Body of pancreas (tissue), 4 donors: Measurements from ENCODE around the gene REPIN1.

Source experiments
- POLR2A ChIP-seq, 3 donors: fragments of 450-650 bp; IDR thresholded peaks; one replicate each; pipeline ENCODE4 v1.6.1; 2016; ENCODE audit warnings: antibody characterized with exemption in 3 of 3, mild to moderate bottlenecking in 2 of 3
- TF ChIP-seq, protein P1 (sequence below), 7 experiments: fragments of 450-650 bp in 4 of 7; fragments of 200-600 bp in 3 of 7; sonication (generic) in 3 of 7; IDR thresholded peaks; one replicate each; pipeline ENCODE4 v1.5.1; 2016 to 2019; ENCODE audit warnings: antibody characterized with exemption in 7 of 7

DNA sequence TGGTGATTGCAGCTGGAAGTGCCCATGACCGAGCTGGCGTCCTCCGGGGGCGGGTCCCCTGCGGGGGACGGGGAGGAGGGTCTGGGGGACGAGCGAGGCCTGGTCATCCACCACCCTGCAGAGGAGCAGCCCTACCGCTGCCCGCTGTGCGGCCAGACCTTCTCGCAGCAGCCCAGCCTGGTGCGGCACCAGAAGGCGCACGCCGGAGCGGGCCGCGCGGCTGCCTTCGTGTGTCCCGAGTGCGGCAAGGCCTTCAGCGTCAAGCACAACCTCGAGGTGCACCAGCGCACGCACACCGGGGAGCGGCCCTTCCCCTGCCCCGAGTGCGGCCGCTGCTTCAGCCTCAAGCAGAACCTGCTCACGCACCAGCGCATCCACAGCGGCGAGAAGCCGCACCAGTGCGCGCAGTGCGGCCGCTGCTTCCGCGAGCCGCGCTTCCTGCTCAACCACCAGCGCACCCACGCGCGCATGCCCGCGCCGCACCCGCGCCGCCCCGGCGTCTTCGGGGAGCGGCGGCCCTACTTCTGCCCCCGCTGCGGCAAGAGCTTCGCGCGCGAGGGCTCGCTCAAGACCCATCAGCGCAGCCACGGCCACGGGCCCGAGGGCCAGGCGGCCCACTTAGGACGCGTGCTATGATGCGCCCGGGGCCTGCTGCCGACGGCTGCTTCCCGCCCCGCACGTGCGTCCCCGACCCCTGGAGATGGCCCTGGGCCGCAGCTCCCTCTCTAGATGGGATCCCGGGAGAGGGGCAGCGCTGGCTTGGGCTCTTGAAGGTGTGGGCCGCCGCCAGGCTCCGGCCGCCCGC, 39.2 kb downstream of the REPIN1 start:
- TF ChIP-seq, protein P1, sequence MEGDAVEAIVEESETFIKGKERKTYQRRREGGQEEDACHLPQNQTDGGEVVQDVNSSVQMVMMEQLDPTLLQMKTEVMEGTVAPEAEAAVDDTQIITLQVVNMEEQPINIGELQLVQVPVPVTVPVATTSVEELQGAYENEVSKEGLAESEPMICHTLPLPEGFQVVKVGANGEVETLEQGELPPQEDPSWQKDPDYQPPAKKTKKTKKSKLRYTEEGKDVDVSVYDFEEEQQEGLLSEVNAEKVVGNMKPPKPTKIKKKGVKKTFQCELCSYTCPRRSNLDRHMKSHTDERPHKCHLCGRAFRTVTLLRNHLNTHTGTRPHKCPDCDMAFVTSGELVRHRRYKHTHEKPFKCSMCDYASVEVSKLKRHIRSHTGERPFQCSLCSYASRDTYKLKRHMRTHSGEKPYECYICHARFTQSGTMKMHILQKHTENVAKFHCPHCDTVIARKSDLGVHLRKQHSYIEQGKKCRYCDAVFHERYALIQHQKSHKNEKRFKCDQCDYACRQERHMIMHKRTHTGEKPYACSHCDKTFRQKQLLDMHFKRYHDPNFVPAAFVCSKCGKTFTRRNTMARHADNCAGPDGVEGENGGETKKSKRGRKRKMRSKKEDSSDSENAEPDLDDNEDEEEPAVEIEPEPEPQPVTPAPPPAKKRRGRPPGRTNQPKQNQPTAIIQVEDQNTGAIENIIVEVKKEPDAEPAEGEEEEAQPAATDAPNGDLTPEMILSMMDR (IDR thresholded peaks at IDR 0.05), result no peak
- no peak for TF ChIP-seq POLR2A (IDR thresholded peaks at IDR 0.05)
